Body of pancreas (tissue), 4 donors: ENCODE results near the gene MORN3.

Experiments
- POLR2A ChIP-seq, 3 donors: fragments of 450-650 bp; IDR thresholded peaks; one replicate each; pipeline ENCODE4 v1.6.1; 2016; ENCODE audit warnings: antibody characterized with exemption in 3 of 3, mild to moderate bottlenecking in 2 of 3
- TF ChIP-seq, protein P1 (sequence below), 7 experiments: fragments of 450-650 bp in 4 of 7; fragments of 200-600 bp in 3 of 7; sonication (generic) in 3 of 7; IDR thresholded peaks; one replicate each; pipeline ENCODE4 v1.5.1; 2016 to 2019; ENCODE audit warnings: antibody characterized with exemption in 7 of 7

DNA sequence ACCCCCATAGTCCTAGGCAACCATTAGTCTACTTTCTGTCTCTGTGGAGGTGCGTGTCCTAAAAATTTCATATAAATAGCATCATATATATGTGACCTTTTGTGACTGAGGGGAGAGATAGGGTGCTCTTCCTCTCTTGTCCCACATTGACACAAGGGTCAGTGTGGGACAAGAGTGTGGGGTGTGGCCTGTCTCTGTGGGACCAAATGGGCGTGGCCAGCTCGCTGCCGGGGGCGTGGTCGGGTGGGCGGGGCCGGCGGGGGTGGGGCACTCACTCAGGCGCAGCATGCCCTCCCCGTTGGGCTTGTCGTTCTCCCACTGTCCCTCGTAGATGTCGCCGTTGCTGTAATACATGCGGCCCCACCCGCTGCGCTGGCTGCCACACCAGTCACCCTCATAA, 15.5 kb downstream of the MORN3 start:
- no peak for TF ChIP-seq POLR2A (IDR thresholded peaks at IDR 0.05)
- TF ChIP-seq, protein P1, sequence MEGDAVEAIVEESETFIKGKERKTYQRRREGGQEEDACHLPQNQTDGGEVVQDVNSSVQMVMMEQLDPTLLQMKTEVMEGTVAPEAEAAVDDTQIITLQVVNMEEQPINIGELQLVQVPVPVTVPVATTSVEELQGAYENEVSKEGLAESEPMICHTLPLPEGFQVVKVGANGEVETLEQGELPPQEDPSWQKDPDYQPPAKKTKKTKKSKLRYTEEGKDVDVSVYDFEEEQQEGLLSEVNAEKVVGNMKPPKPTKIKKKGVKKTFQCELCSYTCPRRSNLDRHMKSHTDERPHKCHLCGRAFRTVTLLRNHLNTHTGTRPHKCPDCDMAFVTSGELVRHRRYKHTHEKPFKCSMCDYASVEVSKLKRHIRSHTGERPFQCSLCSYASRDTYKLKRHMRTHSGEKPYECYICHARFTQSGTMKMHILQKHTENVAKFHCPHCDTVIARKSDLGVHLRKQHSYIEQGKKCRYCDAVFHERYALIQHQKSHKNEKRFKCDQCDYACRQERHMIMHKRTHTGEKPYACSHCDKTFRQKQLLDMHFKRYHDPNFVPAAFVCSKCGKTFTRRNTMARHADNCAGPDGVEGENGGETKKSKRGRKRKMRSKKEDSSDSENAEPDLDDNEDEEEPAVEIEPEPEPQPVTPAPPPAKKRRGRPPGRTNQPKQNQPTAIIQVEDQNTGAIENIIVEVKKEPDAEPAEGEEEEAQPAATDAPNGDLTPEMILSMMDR (IDR thresholded peaks at IDR 0.05), result no peak
